Stimulated activated naive CD8-positive, alpha-beta T cell treated with anti-CD3 and anti-CD28 coated beads, Interleukin-15, Interleukin-2, amounts not matched to agents 100 U/mL and 50 U/mL, for 24 hours (primary cell): ENCODE data around the gene RPL27A.
A peak's percentile ranks its signal among the peaks of the same experiment; 100 is the strongest.

Source experiments
- ATAC-seq: fragments of 150-1000 bp; cut with Tn5 transposase; one replicate; pipeline ENCODE4 v1.10.0; 2021
- DNase-seq: peaks from one replicate; pipeline ENCODE4 v3.0.0; 2021

RPL27A gene

GRCh38 chr11:8674859-8675258 lies 7.7 kb upstream of the RPL27A start:
- DNase-seq: no peak
- no peak for ATAC-seq

- no peak for DNase-seq
- ATAC-seq: no peak
These were observed 6.1 kb upstream of the RPL27A start for GRCh38 chr11:8676458-8676857.

GRCh38 chr11:8679006-8679405 lies 3.6 kb upstream of the RPL27A start:
- DNase-seq: no peak
- no peak for ATAC-seq

- DNase-seq: no peak
- ATAC-seq: no peak
These were observed 722 bp upstream of the RPL27A start for GRCh38 chr11:8681837-8682302.

GRCh38 chr11:8683115-8683807 lies 669 bp downstream of the RPL27A start:
- ATAC-seq: no peak
- DNase-seq: peak; percentile 40

GRCh38 chr11:8684600-8685290 lies 2.2 kb downstream of the RPL27A start:
- DNase-seq (no peak), ATAC-seq (no peak)

GRCh38 chr11:8685306-8685705 lies 2.7 kb downstream of the RPL27A start:
- DNase-seq (no peak), ATAC-seq (no peak)

- no peak for DNase-seq
These were observed 3.2 kb downstream of the RPL27A start for GRCh38 chr11:8685820-8686219.

GRCh38 chr11:8686325-8686724 lies 3.7 kb downstream of the RPL27A start:
- ATAC-seq (no peak), DNase-seq (no peak)

More at GRCh38 chr11:8685820-8686219, 3.2 kb downstream of the RPL27A start:
- ATAC-seq: no peak

- peak; percentile 91 for ATAC-seq
- peak; percentile 94 for DNase-seq
These were observed 6.1 kb downstream of the RPL27A start for GRCh38 chr11:8688414-8689362.

- ATAC-seq: no peak
- no peak for DNase-seq
These were observed 7.2 kb downstream of the RPL27A start for GRCh38 chr11:8689726-8690255.

GRCh38 chr11:8690374-8691342 lies 8.1 kb downstream of the RPL27A start:
- no peak for ATAC-seq
- no peak for DNase-seq

GRCh38 chr11:8691601-8692000 lies 9.0 kb downstream of the RPL27A start:
- no peak for DNase-seq
- no peak for ATAC-seq

GRCh38 chr11:8692417-8692816 lies 9.8 kb downstream of the RPL27A start:
- no peak for ATAC-seq
- DNase-seq: no peak

GRCh38 chr11:8693010-8693551 lies 10.5 kb downstream of the RPL27A start:
- ATAC-seq (no peak), DNase-seq (no peak)

- DNase-seq (no peak), ATAC-seq (no peak)
These were observed 11.0 kb downstream of the RPL27A start for GRCh38 chr11:8693555-8693954.

GRCh38 chr11:8694137-8694536 lies 11.5 kb downstream of the RPL27A start:
- ATAC-seq (no peak), DNase-seq (no peak)

GRCh38 chr11:8697054-8697453 lies 14.5 kb downstream of the RPL27A start:
- ATAC-seq: no peak

GRCh38 chr11:8698379-8698851 lies 15.8 kb downstream of the RPL27A start:
- DNase-seq: no peak
- no peak for ATAC-seq

More at GRCh38 chr11:8697054-8697453, 14.5 kb downstream of the RPL27A start:
- no peak for DNase-seq

- DNase-seq (no peak), ATAC-seq (no peak)
These were observed 16.4 kb downstream of the RPL27A start for GRCh38 chr11:8698917-8699441.
